GM18519 (cell line): Measurements from ENCODE around the gene CDHR2.

Experiments
- ATAC-seq: cut with Tn5 transposase; IDR thresholded peaks from one replicate; pipeline ENCODE4 v1.9.1; 2021; ENCODE audit warnings: mild to moderate bottlenecking, moderate library complexity; ENCODE audit not compliant: unreplicated experiment, low FRiP score

CDHR2 gene

DNA sequence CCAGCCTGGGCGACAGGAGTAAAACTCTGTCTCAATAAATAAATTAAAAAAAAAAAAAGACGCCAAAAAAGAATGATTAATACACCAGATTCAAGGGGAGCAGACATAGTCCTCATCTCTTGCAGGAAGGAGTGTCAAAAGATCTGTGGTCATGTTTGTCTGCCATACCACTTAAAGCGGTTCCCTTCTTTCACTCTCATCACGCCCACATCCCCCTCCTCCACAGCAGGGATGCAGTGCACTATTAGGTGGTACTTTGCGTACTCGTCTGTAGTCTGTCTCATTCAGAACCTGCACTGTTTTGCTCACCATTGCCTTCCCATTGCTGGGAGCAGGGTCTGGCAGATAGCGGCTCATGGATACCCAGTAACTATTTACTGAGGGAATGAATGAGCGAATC, 11.2 kb downstream of the CDHR2 start:
- ATAC-seq = no peak

DNA sequence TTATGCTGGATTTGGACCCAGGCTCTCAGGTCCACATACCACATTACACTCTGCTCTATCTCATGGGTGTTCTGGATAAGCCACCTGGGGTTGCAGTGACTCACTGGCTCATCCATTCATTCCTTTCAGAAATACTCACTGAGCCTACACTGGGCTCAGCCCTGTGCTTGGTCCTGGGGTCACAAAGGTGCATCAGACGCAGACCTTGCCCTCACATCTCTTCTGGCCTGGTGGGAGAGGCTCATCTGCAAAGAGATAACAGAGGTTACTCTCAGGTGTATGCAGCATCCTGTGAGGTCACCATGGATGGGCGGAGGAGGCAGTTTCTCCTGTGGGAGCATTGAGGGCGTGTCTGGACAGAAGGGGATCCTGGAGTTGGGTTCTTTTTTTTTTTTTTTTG, 12.1 kb downstream of the CDHR2 start:
- no peak for ATAC-seq

DNA sequence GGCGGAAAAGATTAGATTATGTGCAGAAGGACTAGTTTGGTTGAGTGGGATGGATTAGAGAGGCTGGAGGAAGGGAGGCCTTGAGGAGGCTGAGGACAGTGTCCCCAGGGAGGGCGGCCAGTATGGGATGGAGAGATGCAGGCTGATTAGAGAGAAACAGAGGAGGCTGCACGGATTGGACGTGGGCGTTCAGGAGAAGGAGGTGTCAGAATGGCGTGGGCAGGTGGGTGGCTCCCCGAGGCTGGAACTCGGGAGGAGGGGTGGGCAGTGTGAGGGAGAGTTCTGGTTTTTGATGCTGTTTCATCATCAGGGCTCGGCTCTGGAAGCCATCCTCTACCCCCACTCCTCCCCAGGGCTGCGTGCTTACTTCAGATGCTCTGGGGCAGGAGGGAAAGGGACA, 13.0 kb downstream of the CDHR2 start:
- ATAC-seq = no peak

DNA sequence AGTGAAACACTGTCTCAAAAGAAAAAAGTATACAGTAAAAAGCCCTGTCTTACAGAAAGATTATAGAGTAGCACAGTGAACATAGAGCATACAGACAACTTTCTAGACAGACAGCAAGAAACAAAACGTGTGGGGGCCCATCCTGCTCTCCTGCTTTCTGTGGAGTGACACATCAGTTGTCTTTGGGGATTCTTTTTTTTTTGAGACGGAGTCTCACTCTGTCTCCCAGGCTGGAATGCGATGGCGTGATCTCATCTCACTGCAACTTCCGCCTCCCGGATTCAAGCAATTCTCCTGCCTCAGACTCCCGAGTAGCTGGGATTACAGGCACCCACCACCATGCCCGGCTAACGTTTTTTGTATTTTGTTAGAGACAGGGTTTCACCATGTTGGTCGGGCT, 14.9 kb downstream of the CDHR2 start:
- ATAC-seq = no peak

DNA sequence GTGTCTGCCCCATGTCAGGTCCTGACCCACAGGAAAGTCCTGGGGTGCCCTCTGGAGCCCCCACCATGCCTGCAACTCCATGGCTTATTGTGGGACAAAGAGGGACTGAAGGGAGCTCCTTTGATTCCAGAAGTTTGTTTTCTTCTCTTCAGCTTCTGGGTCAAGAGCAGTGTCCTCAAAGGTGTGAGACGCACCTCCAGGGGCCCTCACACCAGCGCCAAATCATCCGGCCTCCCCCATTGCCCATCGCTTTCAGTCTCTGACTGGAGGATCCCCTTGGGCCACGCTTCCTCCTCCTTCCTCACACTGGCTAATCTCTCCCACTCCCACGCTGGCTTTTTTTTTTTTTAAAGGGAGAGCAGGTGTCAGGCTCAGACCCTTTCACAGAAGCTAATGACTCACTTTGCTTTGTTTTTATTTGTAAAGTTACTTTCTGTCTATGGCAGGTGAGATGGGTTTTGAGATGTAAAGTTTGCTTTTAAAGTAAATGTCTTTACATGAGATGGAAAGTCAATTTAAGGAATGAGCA, 16.7 kb downstream of the CDHR2 start:
- ATAC-seq = no peak

DNA sequence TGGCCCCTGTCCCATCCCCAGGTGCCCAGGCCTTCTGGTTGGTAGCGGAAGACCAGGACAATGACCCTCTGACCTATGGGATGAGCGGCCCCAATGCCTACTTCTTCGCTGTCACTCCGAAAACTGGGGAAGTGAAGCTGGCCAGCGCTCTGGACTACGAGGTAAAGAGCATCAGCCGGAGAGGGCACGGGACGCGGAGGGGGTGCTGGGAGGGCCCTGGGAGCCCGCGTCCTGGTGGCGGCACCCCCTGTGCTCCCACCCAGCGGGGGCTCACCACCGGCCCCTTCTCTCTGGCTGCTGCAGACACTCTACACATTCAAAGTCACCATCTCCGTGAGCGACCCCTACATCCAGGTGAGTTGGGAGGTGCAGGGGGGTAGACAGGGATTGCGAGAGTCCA, 19.5 kb downstream of the CDHR2 start:
- ATAC-seq = no peak

DNA sequence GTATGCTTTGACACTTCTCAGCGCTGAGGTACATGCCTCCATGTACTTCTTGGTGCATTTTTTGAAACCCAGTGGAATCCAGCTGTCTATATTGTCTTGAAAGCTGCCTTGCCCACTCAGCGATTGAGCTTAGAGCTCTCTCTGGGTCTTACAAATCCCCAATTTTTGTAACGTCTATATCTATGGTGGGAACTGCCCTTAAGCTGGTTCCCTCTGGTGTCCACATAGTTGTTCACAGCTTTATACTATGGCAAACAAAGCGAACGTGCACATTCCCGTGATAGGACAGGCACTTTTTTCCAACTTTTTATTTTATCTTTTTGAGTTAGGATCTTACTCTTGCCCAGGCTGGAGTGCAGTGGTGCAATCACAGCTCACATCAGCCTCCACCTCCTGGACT, 20.9 kb downstream of the CDHR2 start:
- ATAC-seq = no peak

DNA sequence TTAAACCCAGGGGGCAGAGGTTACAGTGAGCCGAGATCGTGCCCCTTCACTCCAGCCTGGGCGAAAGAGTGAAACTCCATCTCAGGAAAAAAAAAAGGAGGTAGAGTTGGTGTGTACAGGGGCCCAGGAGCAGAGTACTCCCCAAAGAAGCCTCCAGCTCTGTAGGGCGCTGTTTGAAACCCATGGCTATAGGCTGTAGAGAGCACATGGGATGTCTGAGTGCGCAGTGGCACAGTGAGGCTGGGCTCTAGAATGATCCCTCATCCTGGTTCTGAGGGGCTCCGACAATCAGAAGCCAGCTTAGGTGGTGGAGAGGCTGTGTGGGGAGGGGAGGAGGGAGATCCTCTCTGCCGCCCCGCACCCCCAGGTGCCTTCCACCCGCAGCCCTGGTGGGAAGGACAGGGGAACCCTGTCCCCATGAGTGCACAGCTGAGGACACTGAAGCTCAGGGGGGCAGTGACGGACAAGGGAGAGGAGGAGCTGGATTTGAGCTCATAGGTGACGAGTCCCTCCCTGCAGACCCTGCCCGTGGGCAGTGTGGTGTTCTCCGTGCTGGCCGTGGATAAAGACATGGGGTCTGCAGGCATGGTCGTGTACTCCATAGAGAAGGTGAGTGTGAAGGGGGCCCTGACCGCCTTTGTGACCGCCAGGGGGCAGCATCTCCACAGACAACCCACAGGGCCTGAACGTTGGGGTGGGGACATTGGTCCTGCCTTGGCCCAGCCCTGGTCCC, 24.6 kb downstream of the CDHR2 start:
- no peak for ATAC-seq

DNA sequence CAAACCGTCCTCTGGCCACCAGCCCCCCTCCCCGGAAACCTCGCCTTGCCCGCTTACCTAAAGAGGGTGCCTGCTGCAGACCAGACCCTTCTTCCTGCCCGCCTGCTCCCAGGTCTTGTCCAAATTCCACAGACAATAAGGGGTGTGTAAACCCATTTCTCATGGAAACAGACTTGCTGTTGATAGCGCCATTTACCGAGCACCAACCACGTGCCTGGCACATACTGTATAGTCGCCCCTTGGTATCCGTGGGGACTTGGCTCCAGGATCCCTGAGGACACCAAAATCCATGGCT, 25.1 kb downstream of the CDHR2 start:
- no peak for ATAC-seq

DNA sequence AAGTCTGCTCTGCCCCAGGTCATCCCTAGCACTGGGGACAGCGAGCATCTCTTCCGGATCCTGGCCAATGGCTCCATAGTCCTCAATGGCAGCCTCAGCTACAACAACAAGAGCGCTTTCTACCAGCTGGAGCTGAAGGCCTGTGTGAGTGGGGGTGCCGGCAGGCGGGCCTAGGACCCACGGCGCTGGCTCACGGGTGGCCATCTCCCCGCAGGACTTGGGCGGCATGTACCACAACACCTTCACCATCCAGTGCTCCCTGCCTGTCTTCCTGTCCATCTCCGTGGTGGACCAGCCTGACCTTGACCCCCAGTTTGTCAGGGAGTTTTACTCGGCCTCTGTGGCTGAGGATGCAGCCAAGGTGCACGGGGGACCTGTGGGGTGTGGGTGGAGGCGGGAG, 25.9 kb downstream of the CDHR2 start:
- ATAC-seq = no peak

DNA sequence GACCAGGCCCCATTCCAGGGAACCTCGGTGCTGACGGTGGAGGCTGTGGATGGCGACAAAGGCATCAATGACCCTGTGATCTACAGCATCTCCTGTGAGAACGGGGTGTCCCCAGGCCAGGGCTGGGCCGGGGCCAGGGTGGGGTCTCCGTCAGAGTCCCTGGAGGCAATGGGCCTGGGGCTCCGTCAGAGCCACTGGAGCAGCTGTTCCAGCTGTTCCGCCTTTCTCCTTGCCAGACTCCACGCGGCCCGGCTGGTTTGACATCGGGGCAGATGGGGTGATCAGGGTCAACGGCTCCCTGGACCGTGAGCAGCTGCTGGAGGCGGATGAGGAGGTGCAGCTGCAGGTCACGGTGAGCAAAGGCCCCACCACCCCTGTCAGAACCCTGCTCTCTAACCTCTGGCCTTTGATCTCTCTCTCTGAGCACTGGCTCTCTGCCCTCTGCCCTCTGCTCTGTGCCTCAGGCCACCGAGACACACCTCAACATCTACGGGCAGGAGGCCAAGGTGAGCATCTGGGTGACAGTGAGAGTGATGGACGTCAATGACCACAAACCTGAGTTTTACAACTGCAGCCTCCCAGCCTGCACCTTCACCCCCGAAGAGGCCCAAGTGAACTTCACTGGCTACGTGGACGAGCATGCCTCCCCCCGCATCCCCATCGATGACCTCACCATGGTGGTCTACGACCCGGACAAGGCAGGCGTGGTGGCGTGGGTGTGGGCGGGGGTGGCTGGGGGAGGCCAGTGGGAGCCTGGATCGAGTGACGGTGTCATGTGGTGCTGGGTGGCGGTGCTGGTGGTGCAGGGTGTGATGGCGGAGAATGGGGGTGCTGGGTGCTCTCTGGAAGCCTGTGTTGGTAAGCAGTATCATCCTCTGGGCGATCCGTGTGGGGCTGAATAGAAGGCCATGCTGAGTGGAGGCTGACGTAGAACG, 26.6 kb downstream of the CDHR2 start:
- ATAC-seq = no peak

DNA sequence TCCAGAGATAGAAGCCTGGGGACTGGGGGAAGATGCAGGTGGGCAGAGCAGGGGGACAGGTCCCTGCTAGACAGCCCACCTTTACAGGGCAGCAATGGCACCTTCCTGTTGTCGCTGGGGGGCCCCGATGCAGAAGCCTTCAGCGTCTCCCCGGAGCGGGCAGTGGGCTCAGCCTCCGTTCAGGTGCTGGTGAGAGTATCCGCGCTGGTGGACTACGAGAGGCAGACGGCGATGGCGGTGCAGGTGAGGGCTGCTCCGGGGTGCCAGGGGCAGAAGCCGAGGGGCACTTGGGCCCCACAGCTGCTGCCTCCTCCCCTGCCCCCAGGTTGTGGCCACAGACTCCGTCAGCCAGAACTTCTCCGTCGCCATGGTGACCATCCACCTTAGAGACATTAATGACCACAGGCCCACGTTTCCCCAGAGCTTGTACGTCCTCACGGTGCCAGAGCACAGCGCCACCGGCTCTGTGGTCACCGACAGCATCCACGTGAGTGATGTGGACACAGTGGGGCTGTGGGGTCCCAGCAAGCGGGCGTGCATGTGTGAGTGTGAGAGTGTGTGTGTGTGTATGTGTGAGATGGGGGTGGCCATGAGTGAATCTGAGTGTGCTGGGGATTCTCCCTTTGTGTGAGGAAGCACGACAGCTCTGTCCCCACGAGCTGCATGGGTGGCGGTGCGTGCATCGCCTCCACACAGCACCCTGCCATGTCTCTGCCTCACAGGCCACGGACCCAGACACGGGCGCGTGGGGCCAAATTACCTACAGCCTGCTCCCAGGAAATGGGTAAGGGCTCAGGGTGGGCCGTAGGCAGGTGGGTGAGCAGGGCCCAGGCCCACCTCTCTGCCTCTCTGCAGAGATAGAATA, 28.4 kb downstream of the CDHR2 start:
- ATAC-seq = no peak

DNA sequence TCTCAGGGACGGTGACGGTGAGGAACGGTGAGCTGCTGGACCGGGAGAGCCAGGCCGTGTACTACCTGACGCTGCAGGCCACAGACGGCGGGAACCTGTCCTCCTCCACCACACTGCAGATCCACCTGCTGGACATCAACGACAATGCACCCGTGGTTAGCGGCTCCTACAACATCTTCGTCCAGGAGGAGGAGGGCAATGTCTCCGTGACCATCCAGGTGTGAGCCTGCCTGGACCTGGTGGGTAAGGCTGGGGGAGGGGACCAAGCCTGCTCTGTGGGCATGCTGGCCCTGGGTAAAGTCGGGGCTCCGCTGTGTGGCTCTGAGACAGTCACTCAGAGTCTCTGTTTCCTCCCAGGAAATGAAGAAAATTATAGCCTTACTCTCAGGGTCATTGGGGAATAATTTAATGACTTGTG, 29.3 kb downstream of the CDHR2 start:
- no peak for ATAC-seq

DNA sequence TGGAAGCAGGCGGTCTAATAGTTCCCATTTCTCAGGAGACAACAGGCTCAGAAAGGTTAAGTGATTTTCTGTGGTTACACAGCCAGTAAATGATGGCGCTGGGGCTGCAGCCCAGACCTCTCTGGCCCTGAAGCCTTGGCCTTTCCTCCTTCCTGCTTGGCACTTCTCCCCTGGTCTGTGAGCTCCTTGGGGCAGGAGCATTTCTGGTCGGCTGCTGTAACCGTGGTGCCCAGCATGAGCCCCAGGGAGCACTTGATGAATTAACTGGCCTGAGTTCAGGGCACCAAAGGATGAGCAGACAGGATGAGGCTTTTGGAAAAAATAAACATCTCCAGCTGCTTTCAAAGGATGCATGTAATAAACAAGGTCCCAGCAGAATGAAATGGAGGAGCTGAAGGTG, 30.2 kb downstream of the CDHR2 start:
- no peak for ATAC-seq

DNA sequence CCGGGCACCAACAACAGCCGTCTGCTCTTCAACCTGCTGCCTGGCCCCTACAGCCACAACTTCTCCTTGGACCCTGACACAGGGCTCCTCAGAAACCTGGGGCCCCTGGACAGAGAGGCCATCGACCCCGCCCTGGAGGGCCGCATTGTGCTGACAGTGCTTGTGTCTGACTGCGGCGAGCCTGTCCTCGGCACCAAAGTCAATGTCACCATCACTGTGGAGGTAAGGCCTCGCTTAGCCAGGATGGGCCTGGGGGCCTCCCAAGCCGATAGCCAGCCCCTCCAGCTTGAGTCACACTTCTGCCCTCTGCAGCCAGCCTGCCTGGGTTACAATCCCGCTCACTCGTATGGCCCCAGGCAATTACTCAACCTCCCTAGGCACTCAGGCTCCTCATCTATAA, 32.2 kb downstream of the CDHR2 start:
- no peak for ATAC-seq

DNA sequence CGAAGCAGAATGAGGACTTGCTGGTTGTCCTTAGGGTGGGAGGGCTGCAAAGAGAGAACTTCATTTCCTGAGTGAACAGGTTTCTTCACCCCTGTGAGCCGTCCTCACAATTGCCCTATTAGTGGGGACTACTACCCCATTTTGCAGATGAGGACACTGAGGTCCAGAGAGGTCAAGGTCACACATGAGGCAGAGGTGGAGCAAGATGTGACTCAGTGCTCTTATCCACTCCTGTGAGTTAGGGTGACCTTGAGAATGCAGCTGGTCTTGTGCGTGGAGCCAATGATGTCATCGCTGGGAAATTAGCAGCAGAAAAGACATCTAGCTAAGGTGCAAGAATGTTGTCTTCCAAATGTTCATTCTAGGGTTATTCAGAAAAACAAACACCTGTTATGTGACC, 33.9 kb downstream of the CDHR2 start:
- no peak for ATAC-seq

DNA sequence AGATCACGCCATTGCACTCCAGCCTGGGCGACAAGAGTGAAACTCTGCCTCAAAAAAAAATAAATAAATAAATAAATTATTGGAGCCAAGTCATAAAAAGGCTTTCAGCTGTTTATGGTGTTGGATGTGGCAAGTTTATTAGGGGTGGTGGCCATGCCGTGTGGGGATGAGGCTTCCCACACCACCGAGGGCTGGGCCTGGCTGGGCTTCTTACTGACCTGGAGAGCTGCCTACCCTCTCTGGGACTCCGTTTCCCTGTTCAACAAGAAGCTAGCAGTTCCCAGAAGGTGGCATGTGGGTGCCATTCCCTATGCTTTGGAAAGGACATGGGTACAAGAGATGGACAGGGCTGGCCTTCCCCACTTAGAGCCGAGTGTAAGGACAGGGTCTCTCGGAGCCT, 38.3 kb downstream of the CDHR2 start:
- ATAC-seq = no peak

DNA sequence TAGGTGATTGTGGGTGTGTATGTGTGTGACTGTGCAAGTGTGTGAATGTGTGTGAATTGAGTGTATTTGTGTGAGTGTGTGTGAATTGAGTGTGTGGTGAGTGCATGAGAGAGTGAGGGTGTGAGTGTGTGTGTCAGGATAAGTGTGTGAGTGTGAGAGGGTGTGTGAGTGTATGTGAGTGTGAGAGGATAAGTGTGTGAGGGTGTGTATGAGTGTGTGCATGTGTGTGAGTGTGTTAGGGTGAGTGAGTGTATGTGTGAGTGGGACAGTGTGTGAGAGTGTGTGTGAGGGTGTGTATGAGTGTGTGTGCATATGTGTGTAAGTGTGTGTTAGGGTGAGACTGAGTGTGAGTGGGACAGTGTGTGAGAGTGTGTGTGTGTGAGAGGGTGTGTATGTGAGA, 39.2 kb downstream of the CDHR2 start:
- ATAC-seq = no peak

DNA sequence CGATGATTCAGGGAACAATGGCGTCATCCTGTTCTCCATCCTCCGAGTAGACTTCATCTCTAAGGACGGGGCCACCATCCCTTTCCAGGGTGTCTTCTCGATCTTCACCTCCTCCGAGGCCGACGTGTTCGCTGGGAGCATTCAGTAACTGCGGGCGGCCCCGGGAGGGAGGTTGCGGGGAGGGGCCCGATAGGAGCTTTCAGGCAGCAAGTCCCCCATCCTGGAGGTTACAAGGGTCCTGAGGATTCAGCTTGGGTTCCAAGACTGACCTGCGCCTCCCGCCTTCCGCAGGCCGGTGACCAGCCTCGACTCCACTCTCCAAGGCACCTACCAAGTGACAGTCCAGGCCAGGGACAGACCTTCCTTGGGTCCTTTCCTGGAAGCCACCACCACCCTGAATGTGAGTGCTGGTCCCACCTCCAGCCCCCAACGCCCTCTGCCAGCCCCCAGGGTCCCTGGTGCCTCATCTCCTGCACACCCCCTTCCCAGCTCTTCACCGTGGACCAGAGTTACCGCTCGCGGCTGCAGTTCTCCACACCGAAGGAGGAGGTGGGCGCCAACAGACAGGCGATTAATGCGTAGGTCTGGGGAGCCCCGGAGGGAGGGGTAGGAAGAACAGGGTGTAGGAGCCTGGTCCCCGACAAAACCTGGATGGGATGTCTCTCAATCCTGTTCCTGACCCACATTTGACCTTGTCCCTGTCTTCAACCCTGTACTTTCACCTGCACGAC, 40.1 kb downstream of the CDHR2 start:
- no peak for ATAC-seq

DNA sequence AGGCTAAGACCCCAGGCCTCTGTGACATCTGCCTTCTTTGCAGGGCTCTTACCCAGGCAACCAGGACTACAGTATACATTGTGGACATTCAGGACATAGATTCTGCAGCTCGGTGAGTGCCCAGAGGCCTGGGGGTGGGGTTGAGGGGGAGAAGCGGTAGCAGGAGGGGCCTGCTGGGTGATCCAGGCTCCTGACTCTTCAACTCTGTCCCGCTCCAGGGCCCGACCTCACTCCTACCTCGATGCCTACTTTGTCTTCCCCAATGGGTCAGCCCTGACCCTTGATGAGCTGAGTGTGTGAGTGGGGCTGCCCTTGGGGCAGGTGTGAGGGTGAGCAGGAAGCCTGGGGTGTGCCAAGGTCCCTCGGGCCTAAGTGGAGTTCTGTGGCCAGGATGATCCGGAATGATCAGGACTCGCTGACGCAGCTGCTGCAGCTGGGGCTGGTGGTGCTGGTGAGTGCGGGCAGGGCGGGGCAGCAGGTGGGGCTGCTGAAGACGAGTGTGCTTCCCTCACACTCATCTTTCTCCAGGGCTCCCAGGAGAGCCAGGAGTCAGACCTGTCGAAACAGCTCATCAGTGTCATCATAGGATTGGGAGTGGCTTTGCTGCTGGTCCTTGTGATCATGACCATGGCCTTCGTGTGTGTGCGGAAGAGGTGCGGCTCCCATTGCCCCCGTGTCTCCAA, 41.0 kb downstream of the CDHR2 start:
- no peak for ATAC-seq
